GM19193 (cell line): ENCODE results near the gene ZNF620.

Experiments used
- POLR2A ChIP-seq: IDR thresholded peaks from 4 replicates; pipeline ENCODE4 v1.6.1; 2011; ENCODE audit not compliant: insufficient read depth, insufficient read length; ENCODE audit errors: extremely low read depth

Gene ZNF620

GRCh38 chr3:40505599-40506462 lies at the start of gene ZNF620:
TSS of gene ZNF620 (plus strand) at chr3:40506039. CDS start at chr3:40506353, 314 bp downstream.
- TF ChIP-seq POLR2A: peak; percentile 65

GRCh38 chr3:40456279-40456939 lies 49.4 kb upstream of the ZNF620 start:
- no peak for TF ChIP-seq POLR2A

DNA sequence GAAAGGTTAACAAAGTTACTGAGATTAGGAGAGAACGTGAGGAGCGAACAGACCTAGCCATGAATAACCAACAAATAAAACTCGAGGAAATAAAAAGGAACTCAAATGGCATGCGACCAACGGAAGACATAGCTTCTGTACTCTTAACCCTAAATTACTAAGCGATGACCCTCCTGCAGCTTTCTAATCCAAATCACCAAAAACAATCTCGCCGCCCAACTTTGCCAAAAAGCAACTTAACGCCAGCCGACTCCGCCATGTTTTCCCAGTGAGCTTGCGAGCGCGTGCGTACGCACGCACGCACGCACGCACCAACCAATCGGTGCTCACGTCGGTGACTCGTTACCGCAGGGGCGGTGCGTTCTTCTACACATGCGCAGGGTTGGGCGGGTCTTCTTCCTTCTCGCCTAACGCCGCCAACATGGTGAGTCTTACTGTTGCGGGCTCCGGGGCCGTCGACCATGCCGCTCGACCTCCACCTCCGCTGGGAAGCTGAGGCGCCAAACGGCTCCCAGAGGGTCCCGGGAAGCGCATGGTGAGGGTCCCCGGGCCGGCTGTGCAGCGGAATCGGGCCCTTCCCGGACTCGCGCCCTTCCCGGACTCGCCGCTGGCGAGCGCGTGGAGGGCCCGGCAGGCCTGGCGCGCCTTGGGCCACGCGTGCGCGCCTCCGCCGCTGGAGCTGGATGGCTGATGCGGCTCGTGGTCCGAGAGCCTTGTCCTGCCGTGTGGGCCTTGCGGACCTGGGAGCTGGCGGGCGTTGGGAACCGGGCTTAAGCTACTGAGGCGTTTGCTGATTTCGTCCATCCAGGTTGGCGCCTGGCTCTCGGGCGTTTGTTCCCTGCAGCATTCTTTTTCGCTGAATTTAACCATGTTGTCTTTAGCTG lies 48.7 kb upstream of the ZNF620 start, which contains the start of gene RPL14:
Gene RPL14, plus strand, starts transcription at position 400 of the 884 bp plus-strand sequence. Its CDS starts 133 bp downstream, at position 533.
- TF ChIP-seq POLR2A: peak; percentile 99

DNA sequence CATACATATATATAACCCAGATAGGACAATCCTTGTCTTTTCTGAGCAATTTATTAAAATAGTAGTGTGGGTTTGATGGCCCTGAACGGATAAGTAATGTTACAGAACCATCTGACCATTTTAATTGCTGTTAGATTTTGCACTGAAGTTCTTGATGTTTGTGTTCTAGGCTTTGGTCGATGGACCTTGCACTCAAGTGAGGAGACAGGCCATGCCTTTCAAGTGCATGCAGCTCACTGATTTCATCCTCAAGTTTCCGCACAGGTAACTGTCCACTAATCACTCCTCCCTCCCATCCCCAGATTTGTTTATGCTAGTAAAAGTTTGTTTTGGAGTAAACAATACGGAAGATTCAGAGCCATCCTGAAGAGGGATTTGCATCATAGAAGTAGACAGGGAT lies 47.4 kb upstream of the ZNF620 start:
- no peak for TF ChIP-seq POLR2A

DNA sequence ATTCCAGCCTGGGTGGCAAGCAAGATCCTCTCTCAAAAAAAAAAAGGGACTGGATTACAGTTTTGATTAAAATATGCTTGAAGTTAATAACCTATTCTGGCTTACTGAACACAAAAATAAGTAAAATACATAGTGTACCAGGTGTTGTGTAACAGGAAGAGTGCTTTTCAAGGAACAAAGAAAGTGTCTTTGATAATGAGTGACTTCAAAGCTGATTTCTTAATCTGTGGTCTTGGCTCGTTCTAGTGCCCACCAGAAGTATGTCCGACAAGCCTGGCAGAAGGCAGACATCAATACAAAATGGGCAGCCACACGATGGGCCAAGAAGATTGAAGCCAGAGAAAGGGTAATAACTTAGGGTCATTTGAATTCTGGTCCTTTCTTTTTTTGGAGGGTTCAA lies 44.7 kb upstream of the ZNF620 start:
- no peak for TF ChIP-seq POLR2A

DNA sequence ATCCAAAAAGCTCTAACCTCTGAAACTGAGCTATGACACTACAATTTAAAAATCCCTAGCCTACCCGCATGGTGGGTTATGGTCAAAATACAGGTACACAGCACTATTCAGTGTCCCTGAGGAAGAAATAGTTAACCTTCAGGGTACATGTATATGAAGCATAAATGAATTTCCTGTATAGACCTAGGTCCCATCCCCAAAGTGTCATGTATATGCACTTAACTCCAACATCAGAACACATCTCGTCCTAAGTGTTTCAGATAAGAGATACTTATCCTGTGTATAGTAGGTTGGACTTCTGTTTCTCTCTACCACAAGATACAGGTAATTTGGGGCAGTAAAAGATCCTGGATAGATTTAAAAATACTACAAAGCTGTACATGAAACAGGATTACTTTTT lies 42.3 kb upstream of the ZNF620 start:
- no peak for TF ChIP-seq POLR2A

DNA sequence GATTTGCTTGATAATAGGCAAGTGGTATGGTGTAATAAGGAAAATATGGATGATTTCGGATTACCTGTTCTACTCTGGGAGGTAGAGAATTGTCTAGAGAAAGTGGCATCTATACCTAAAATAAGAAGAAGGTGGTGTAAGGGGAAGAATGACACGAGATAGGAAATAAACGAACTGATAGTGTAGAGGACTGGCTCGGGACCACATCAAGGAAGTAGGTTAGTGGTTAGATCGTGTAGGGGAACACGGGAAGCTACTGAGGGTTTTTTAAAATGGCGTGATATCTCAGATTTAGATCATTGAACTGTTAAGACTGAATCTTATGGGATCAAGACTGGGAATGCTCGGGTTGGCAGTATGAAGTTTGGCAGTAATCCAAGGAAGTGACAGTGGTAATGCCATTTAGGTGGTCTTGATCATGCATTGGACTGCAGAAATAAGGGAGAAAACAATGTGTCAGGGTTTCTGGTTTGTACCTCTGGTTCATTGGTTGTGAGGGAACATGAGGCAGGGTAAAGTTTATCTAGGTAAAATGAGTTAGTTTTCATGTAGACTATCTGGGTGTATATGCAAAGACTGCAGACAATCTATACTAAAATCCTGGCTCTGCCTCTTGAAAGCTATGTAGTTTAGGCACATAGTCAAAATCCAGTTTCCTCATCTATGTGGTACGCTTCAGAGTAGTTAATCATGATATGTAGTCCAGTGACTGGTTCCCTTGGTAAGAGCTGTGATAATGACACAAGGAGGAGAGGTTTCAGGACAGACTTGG lies 41.3 kb upstream of the ZNF620 start:
- TF ChIP-seq POLR2A: no peak

DNA sequence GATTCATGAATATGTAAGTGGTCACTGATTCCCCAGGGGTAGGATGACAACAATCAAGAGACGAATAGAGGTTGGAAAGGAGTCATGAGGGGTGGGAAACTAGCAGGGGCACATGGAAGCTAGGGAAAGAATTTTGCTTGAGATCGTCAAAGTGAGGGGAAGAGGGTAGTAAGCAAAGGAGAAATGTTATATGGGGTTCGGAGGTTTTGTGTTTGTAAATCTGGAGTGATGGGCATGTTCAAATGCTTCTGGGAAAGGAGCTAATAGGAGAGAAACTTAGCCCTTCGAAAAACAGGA lies 40.8 kb upstream of the ZNF620 start:
- no peak for TF ChIP-seq POLR2A

GRCh38 chr3:40465456-40465855 lies 40.4 kb upstream of the ZNF620 start:
- TF ChIP-seq POLR2A: no peak

- TF ChIP-seq POLR2A: no peak
These were observed 37.8 kb upstream of the ZNF620 start for GRCh38 chr3:40468018-40468417.

DNA sequence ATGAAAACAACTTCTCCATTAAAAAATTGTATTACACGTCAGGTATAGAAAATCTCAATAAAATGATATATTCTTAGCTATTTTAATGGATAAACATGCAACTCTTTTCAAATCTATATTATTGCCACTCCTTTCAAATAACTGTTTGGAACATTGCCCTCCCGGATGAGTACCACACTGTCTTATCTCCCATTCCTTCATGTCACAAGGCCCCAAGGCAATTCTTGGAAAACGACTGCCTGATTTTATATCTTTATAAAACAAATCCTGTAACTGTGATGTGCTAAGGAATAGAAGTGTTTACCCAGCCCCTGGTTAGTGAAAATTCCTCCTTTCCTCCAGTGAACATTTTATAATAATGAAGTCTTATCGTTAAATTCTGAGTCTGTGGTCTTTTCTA lies 35.1 kb upstream of the ZNF620 start:
- no peak for TF ChIP-seq POLR2A

GRCh38 chr3:40476478-40477470 lies 29.1 kb upstream of the ZNF620 start, which contains the start of gene ZNF619:
TSS of gene ZNF619 (plus strand) at chr3:40477122. CDS start at chr3:40477980, 858 bp downstream.
- peak; percentile 76 for TF ChIP-seq POLR2A

GRCh38 chr3:40477666-40478065 lies 28.2 kb upstream of the ZNF620 start:
- TF ChIP-seq POLR2A: no peak

DNA sequence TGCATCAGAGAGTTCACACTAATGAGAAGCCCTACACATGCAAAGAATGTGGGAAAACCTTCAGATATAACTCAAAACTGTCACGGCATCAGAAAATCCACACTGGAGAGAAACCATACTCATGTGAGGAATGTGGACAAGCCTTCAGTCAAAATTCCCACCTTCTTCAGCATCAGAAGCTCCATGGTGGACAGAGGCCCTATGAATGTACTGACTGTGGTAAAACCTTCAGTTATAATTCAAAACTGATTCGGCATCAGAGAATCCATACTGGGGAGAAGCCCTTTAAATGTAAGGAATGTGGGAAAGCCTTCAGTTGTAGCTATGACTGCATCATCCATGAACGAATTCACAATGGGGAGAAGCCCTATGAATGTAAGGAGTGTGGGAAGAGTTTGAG lies 18.7 kb upstream of the ZNF620 start:
- TF ChIP-seq POLR2A: no peak

DNA sequence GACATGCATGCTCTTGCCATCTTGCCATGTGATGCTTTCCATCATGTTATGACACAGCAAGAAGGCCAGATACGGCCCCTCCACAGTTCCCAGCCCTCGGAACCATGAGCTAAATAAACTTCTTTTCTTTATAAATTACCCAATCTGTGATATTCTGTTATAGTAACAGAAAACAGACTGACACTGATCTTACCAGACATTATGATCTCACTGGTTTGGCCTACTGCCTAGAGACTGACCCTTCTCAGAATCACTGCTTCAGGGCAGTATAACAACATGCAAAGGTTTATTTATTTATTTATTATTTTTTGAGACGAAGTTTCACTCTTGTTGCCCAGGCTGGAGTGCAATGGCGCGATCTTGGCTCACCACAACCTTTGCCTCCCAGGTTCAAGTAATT lies 14.9 kb upstream of the ZNF620 start:
- TF ChIP-seq POLR2A: no peak
